GM13976 (cell line): ENCODE measurements around the gene PSMD13.

Experiments used
- DNase-seq: peaks from one replicate; pipeline ENCODE4 v3.0.0; 2012; ENCODE audit warnings: low spot score
- CTCF ChIP-seq: IDR thresholded peaks from 2 replicates; pipeline ENCODE4 v1.5.1; 2012; ENCODE audit warnings: borderline replicate concordance, mild to moderate bottlenecking; ENCODE audit not compliant: insufficient read depth; ENCODE audit errors: extremely low read depth, missing control alignments, control extremely low read depth
- in situ Hi-C: fragments of 300-500 bp; cut with MboI; formaldehyde crosslinking; loops from one replicate; pipeline ENCODE4 v1.12.0; 2022; ENCODE audit warnings: low sequenced_read_pairs, mixed read lengths, inconsistent platforms; ENCODE audit not compliant: unreplicated experiment

PSMD13 gene

DNA sequence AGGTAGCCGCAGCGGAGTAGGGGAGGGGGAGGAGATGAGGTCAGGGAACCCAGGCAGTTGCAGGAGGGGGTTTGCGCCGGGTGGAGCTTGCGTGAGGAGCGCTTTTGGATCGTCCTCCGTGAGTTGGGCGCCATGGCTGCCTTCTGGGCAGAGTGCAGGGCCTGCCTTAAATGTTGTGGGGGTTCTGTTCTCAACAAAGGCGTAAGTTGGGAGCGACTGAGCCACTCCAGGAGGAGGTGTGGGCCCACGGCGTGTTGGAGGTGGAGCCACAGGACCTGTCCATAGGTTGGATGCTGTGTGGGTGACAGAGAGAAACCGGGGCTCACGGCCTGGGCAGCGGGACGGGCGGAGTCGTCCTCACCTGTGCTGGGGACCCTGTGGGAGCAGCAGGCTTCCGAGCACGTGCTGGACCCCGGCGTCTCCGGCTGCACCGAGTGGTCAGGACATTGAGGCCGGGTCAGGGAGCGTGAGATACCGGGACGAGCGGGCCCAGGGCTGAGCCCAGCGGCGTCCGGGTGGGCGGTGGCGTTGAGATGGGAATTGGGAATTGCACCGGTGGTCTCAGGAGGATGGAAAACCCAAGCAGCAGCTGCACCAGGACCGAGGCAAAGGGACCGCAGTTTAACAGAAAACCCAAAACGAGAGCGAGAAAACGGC, 51.2 kb downstream of the PSMD13 start:
- peak; percentile 46 for DNase-seq
- no peak for TF ChIP-seq CTCF
- in situ Hi-C loops = no loop called here

DNA sequence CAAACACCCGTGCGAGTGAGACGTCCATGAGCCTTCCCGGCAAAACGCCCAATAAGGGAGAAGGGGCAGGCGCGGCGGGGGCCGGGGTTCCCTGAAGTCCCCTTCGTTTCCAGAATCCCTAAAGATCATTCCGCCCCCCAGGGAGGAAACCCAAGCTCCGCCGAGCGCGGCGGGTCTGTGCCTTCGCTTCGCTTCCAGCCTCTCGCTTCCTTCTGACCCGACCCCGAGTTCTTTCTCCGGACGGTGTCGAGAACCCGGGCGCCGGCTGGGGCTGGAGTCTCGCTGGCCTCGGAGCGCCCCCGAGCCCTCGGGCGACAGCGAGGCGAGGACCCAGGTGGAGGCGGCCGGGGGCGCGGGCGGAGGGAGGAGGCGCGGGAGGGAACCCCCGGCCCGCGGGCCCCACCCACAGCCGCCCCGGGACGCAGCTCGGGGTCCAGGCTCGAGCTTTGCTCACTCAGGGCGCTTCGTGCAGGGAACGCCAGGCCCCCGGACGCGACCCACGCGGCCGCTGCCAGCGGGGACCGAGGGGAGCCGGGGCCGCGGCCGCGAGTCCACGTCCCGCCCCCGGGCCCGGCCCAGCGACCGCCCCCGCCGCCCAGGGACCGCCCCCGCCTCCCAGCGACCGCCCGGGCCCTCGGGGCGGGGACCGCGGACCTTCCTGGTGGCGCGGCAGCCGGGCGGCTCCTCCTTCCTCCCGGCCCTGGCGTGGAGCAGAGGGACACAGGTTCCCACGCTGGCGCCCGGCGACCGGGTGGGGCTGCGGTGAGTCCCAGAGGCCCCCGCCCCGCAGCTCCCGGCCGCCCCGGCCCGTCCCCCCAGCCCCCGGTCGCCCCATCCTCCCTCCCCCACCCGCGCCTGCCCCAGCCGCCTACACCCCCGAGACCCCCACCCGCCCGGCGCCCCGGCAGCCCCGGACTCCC, 52.0 kb downstream of the PSMD13 start, which contains the start of gene PGGHG:
PGGHG (plus strand) TSS at position 649 of the 920 bp plus-strand sequence. CDS start 691 bp downstream, outside the sequence.
- DNase-seq = peak; percentile 92
- in situ Hi-C loops = no loop called here
- TF ChIP-seq CTCF = no peak

GRCh38 chr11:289398-289711, 52.6 kb downstream of the PSMD13 start:
- in situ Hi-C loops = no loop called here
- no peak for DNase-seq
- TF ChIP-seq CTCF = no peak

DNA sequence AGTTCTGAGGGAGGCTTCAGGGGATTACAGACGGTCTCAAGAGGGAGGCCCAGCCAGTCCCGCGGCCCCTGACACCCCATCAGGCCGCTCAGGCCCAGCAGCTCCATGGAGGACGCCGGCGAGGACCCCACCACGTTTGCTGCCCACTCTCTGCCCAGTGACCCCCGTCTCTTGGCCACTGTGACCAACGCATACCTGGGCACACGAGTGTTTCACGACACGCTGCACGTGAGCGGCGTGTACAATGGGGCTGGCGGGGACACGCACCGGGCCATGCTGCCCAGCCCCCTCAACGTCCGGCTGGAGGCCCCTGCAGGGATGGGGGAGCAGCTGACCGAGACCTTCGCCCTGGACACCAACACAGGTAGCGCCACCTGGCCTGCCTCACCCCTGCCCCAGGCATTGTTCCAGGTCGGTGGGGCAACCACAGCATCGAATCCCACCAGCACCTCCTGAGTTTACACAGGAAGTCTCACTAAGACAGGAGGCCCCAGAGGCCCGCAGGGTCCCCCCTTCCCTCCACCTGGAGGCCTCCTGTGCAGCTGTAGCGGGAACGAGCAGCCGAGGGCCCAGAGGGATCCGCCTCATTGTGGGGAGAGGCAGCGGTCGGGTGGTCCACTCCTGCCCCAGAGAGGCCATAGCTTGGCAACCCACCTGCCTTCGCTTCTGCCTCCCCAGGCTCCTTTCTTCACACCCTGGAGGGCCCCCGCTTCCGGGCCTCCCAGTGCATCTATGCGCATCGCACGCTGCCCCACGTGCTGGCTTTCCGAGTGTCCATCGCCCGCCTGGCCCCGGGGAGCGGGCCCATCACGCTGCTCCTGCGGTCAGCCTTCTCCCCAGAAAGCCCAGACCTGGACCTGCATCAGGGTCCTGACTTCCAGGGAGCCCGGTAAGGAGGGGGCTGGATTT, 53.2 kb downstream of the PSMD13 start:
- DNase-seq = no peak
- TF ChIP-seq CTCF = no peak
- in situ Hi-C loops = no loop called here

- no peak for TF ChIP-seq CTCF
- DNase-seq = no peak
- in situ Hi-C loops = no loop called here
These were observed 54.0 kb downstream of the PSMD13 start for GRCh38 chr11:290621-291231.

- in situ Hi-C loops = no loop called here
- DNase-seq = no peak
- no peak for TF ChIP-seq CTCF
These were observed 54.8 kb downstream of the PSMD13 start for GRCh38 chr11:291281-292210.
